Sigmoid colon (tissue), 4 donors: ENCODE results near the gene IDE.

ENCODE experiments used
- CTCF ChIP-seq, 4 experiments: fragments of 450-650 bp in 3 of 4; fragments of 200-600 bp in 1 of 4; IDR thresholded peaks; one replicate each; pipeline ENCODE4 v1.5.1; 2016 to 2019; ENCODE audit warnings: antibody characterized with exemption in 4 of 4, mild to moderate bottlenecking in 3 of 4, moderate library complexity in 2 of 4
- POLR2AphosphoS5 ChIP-seq, 4 donors: sonication (generic); formaldehyde crosslinking; IDR thresholded peaks; one replicate each; pipeline ENCODE4 v1.6.1; 2017; ENCODE audit warnings: antibody characterized with exemption in 4 of 4

- TF ChIP-seq POLR2AphosphoS5 (IDR thresholded peaks at IDR 0.05): no peak
- no peak for TF ChIP-seq CTCF (IDR thresholded peaks at IDR 0.05)
Measured at GRCh38 chr10:92553959-92554358, 19.9 kb downstream of the IDE start.
